GM12878 (cell line): ENCODE results near the gene PTCH2. TPM values are rescaled to one million over a fixed set of nuclear protein-coding genes. Genes with fewer than 3 reads are reported as not detected.

Source experiments
- CBX3 ChIP-seq: fragments of 200-600 bp; sonication (generic); IDR thresholded peaks from 2 replicates; pipeline ENCODE4 v1.6.1; 2016; ENCODE audit warnings: low read depth, borderline replicate concordance
- DPF2 ChIP-seq: fragments of 450-650 bp; IDR thresholded peaks from 2 replicates; pipeline ENCODE4 v1.6.1; 2017; ENCODE audit warnings: mild to moderate bottlenecking
- EGR1 ChIP-seq, 2 experiments: IDR thresholded peaks; 1 replicate in 1 of 2; 2 replicates in 1 of 2; pipeline ENCODE4 v1.6.1; 2011 to 2012; ENCODE audit warnings: low read depth in 2 of 2, low read length in 2 of 2, borderline replicate concordance in 1 of 2, mild to moderate bottlenecking in 1 of 2, moderate library complexity in 1 of 2
- IKZF2 ChIP-seq, 2 experiments: fragments of 450-650 bp; IDR thresholded peaks; 2 replicates each; pipeline ENCODE4 v1.6.1; 2017; ENCODE audit warnings: mild to moderate bottlenecking in 2 of 2, moderate library complexity in 2 of 2
- NBN ChIP-seq: fragments of 450-650 bp; IDR thresholded peaks from 2 replicates; pipeline ENCODE4 v1.6.1; 2016
- NFYA ChIP-seq: IDR thresholded peaks from 2 replicates; pipeline ENCODE4 v1.6.1; 2011; ENCODE audit warnings: low read depth, mild to moderate bottlenecking, low read length, improper control_type of control experiment, borderline replicate concordance
- SUPT20H ChIP-seq: IDR thresholded peaks from 2 replicates; pipeline ENCODE4 v1.6.1; 2011; ENCODE audit warnings: low read depth, mild to moderate bottlenecking, low read length, moderate library complexity, borderline replicate concordance; ENCODE audit not compliant: control insufficient read depth
- ZNF207 ChIP-seq: fragments of 450-650 bp; IDR thresholded peaks from 2 replicates; pipeline ENCODE4 v1.6.1; 2014; ENCODE audit warnings: antibody characterized with exemption, mild to moderate bottlenecking, borderline replicate concordance
- ZNF217 ChIP-seq: fragments of 450-650 bp; IDR thresholded peaks from 2 replicates; pipeline ENCODE4 v1.6.1; 2017; ENCODE audit warnings: antibody characterized with exemption, mild to moderate bottlenecking
- polyA plus RNA-seq, 11 experiments: library from polyadenylated mRNA; depleted of rRNA in 4 of 11; unstranded in 6 of 11; stranded (reverse) in 5 of 11; fragments of >200 nt; fragmentation: Nextera tagmentation in 4 of 11; fragmentation: Illumina TruSeq in 1 of 11; extraction: Ambion mirVana in 4 of 11; extraction: Trizol in 1 of 11; gene quantifications; 1 replicate in 1 of 11; 2 replicates in 10 of 11; pipeline versions ENCODE4 v1.2.1 to v1.2.3, GENCODE V29; 2011 to 2016; ENCODE audit warnings: inconsistent platforms in 2 of 11, missing spikeins in 2 of 11, low read depth in 1 of 11
- total RNA-seq, 4 experiments: library from RNA; depleted of rRNA in 3 of 4; stranded (reverse); fragments of >200 nt in 3 of 4; fragmentation: Illumina TruSeq in 1 of 4; extraction: Trizol in 1 of 4; gene quantifications; 2 replicates each; pipeline versions ENCODE4 v1.2.1 to v1.2.3, GENCODE V29; 2013 to 2021
- TF ChIP-seq, protein P1 (sequence below): fragments of 450-650 bp; IDR thresholded peaks from 2 replicates; pipeline ENCODE4 v1.6.1; 2017; ENCODE audit warnings: low read depth, mild to moderate bottlenecking, moderate library complexity
- TF ChIP-seq, protein P2 (sequence below): fragments of 450-650 bp; IDR thresholded peaks from 2 replicates; pipeline ENCODE4 v1.6.1; 2018; ENCODE audit warnings: mild to moderate bottlenecking, low read depth, moderate library complexity; ENCODE audit not compliant: partially characterized antibody
- TF ChIP-seq, protein P3 (sequence below): IDR thresholded peaks from 2 replicates; pipeline ENCODE4 v1.6.1; 2012; ENCODE audit warnings: low read depth, low read length, improper control_type of control experiment
- TF ChIP-seq, protein P4 (sequence below), 3 experiments: IDR thresholded peaks in 2 of 3; conservative IDR thresholded peaks in 1 of 3; 2 replicates each; pipeline ENCODE4 v1.5.1; 2011; ENCODE audit warnings: low read depth in 3 of 3, low read length in 3 of 3, mild to moderate bottlenecking in 3 of 3, control low read depth in 2 of 3, moderate library complexity in 2 of 3, inconsistent platforms in 1 of 3, mixed read lengths in 1 of 3; ENCODE audit not compliant: control insufficient read depth in 2 of 3, insufficient read depth in 1 of 3; ENCODE audit errors: extremely low read depth in 1 of 3
- TF ChIP-seq, protein P5 (sequence below): IDR thresholded peaks from 2 replicates; pipeline ENCODE4 v1.6.1; 2012; ENCODE audit warnings: mild to moderate bottlenecking, low read depth, low read length
- TF ChIP-seq, protein P6 (sequence below): fragments of 450-650 bp; conservative IDR thresholded peaks from 2 replicates; pipeline ENCODE4 v1.6.1; 2017; ENCODE audit warnings: mild to moderate bottlenecking, moderate library complexity

PTCH2 gene
- total and polyA plus RNA-seq, 10 of the 15 experiments (the other 5 are each of a cell fraction or from before 2014, with no cell fraction given) = 0.03 to 8.4 (median 0.10) TPM

DNA sequence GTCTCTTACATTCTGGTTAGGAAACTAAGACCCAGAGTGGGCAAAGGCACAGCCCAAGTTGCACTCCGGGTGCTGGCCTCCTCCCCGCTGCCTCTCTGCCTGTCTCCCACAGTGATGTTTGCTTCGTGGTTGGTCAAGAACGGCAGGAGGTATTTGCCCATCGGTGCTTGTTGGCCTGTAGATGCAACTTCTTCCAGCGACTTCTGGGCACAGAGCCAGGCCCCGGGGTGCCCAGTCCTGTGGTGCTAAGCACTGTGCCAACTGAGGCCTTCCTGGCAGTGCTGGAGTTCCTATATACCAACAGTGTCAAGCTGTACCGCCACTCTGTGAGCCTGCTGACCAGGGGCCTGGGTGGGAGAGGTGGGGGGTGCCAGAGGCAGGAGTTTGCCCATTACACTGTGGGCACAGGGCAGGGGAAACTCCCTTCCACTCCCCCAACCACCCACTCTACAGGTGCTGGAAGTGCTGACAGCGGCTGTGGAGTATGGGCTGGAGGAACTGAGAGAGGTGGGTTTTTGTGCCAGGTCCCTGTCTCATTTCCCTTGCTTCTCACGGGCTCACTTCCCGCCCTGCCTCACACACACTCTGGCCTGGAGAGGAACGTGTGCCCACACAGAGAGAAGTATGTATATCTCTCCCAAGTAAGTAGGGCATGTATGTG is 32.8 kb downstream of the PTCH2 start (continued):
- TF ChIP-seq, protein P1, sequence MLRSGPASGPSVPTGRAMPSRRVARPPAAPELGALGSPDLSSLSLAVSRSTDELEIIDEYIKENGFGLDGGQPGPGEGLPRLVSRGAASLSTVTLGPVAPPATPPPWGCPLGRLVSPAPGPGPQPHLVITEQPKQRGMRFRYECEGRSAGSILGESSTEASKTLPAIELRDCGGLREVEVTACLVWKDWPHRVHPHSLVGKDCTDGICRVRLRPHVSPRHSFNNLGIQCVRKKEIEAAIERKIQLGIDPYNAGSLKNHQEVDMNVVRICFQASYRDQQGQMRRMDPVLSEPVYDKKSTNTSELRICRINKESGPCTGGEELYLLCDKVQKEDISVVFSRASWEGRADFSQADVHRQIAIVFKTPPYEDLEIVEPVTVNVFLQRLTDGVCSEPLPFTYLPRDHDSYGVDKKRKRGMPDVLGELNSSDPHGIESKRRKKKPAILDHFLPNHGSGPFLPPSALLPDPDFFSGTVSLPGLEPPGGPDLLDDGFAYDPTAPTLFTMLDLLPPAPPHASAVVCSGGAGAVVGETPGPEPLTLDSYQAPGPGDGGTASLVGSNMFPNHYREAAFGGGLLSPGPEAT = peak; percentile 59
- TF ChIP-seq NFYA (no peak), DPF2 (peak; percentile 79; the same call in 1 of the 2 replicates), CBX3 (no peak), SUPT20H (no peak), ZNF217 (no peak), IKZF2 (IDR thresholded peaks at IDR 0.05) (peak; percentile 76 to 81; a peak in 3 of 4 replicates), EGR1 (IDR thresholded peaks at IDR 0.05; ENCODE audit: borderline replicate concordance in 1 of 2, low read depth in 2 of 2, low read length in 2 of 2) (peak in 1 of 2 experiments; percentile 71; a peak in 2 of 3 replicates), ZNF207 (no peak), NBN (no peak)
- TF ChIP-seq, protein P2, sequence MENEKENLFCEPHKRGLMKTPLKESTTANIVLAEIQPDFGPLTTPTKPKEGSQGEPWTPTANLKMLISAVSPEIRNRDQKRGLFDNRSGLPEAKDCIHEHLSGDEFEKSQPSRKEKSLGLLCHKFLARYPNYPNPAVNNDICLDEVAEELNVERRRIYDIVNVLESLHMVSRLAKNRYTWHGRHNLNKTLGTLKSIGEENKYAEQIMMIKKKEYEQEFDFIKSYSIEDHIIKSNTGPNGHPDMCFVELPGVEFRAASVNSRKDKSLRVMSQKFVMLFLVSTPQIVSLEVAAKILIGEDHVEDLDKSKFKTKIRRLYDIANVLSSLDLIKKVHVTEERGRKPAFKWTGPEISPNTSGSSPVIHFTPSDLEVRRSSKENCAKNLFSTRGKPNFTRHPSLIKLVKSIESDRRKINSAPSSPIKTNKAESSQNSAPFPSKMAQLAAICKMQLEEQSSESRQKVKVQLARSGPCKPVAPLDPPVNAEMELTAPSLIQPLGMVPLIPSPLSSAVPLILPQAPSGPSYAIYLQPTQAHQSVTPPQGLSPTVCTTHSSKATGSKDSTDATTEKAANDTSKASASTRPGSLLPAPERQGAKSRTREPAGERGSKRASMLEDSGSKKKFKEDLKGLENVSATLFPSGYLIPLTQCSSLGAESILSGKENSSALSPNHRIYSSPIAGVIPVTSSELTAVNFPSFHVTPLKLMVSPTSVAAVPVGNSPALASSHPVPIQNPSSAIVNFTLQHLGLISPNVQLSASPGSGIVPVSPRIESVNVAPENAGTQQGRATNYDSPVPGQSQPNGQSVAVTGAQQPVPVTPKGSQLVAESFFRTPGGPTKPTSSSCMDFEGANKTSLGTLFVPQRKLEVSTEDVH = no peak
- TF ChIP-seq, protein P3, sequence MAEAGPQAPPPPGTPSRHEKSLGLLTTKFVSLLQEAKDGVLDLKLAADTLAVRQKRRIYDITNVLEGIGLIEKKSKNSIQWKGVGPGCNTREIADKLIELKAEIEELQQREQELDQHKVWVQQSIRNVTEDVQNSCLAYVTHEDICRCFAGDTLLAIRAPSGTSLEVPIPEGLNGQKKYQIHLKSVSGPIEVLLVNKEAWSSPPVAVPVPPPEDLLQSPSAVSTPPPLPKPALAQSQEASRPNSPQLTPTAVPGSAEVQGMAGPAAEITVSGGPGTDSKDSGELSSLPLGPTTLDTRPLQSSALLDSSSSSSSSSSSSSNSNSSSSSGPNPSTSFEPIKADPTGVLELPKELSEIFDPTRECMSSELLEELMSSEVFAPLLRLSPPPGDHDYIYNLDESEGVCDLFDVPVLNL = no peak
- TF ChIP-seq, protein P4, sequence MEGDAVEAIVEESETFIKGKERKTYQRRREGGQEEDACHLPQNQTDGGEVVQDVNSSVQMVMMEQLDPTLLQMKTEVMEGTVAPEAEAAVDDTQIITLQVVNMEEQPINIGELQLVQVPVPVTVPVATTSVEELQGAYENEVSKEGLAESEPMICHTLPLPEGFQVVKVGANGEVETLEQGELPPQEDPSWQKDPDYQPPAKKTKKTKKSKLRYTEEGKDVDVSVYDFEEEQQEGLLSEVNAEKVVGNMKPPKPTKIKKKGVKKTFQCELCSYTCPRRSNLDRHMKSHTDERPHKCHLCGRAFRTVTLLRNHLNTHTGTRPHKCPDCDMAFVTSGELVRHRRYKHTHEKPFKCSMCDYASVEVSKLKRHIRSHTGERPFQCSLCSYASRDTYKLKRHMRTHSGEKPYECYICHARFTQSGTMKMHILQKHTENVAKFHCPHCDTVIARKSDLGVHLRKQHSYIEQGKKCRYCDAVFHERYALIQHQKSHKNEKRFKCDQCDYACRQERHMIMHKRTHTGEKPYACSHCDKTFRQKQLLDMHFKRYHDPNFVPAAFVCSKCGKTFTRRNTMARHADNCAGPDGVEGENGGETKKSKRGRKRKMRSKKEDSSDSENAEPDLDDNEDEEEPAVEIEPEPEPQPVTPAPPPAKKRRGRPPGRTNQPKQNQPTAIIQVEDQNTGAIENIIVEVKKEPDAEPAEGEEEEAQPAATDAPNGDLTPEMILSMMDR (IDR thresholded peaks at IDR 0.05 in 2 of 3, conservative IDR thresholded peaks at IDR 0.05 in 1 of 3; ENCODE audit: control insufficient read depth in 2 of 3, extremely low read depth in 1 of 3, insufficient read depth in 1 of 3, low read depth in 3 of 3, low read length in 3 of 3) = no peak
- TF ChIP-seq, protein P5, sequence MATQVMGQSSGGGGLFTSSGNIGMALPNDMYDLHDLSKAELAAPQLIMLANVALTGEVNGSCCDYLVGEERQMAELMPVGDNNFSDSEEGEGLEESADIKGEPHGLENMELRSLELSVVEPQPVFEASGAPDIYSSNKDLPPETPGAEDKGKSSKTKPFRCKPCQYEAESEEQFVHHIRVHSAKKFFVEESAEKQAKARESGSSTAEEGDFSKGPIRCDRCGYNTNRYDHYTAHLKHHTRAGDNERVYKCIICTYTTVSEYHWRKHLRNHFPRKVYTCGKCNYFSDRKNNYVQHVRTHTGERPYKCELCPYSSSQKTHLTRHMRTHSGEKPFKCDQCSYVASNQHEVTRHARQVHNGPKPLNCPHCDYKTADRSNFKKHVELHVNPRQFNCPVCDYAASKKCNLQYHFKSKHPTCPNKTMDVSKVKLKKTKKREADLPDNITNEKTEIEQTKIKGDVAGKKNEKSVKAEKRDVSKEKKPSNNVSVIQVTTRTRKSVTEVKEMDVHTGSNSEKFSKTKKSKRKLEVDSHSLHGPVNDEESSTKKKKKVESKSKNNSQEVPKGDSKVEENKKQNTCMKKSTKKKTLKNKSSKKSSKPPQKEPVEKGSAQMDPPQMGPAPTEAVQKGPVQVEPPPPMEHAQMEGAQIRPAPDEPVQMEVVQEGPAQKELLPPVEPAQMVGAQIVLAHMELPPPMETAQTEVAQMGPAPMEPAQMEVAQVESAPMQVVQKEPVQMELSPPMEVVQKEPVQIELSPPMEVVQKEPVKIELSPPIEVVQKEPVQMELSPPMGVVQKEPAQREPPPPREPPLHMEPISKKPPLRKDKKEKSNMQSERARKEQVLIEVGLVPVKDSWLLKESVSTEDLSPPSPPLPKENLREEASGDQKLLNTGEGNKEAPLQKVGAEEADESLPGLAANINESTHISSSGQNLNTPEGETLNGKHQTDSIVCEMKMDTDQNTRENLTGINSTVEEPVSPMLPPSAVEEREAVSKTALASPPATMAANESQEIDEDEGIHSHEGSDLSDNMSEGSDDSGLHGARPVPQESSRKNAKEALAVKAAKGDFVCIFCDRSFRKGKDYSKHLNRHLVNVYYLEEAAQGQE = no peak
- TF ChIP-seq, protein P6, sequence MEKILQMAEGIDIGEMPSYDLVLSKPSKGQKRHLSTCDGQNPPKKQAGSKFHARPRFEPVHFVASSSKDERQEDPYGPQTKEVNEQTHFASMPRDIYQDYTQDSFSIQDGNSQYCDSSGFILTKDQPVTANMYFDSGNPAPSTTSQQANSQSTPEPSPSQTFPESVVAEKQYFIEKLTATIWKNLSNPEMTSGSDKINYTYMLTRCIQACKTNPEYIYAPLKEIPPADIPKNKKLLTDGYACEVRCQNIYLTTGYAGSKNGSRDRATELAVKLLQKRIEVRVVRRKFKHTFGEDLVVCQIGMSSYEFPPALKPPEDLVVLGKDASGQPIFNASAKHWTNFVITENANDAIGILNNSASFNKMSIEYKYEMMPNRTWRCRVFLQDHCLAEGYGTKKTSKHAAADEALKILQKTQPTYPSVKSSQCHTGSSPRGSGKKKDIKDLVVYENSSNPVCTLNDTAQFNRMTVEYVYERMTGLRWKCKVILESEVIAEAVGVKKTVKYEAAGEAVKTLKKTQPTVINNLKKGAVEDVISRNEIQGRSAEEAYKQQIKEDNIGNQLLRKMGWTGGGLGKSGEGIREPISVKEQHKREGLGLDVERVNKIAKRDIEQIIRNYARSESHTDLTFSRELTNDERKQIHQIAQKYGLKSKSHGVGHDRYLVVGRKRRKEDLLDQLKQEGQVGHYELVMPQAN = no peak
